IMR-90 (cell line): ENCODE data around the gene PATE1. TPM values are rescaled to one million over a fixed set of nuclear protein-coding genes. Genes with fewer than 3 reads are reported as not detected.
"Not testable (repeated sequence)": the region's sequence is repeated elsewhere in the genome, so short reads cannot be mapped to it uniquely, and the experiment has no call there.

Experiments
- ATAC-seq: fragments of 200-7000 bp; cut with Tn5 transposase; 2 replicates; pipeline ENCODE4 v1.9.1; 2020; ENCODE audit warnings: low read depth, mild to moderate bottlenecking, moderate library complexity
- BruUV-seq: library from RNA; stranded (reverse); fragments of 400-500 nt; replicated peaks from 2 replicates; lab custom pipeline; 2021; lab: Mats Ljungman, UMichigan
- CTCF ChIA-PET: fragments of 300-600 bp; formaldehyde crosslinking; extraction: SDS; loops from one replicate; lab custom pipeline; 2021; ENCODE audit warnings: antibody characterized with exemption; lab: Yijun Ruan, JAX
- POLR2A ChIA-PET: fragments of 300-600 bp; sonication (Branson Sonifier 250); formaldehyde crosslinking; loops from one replicate; lab custom pipeline; 2022; ENCODE audit warnings: antibody characterized with exemption; ENCODE audit not compliant: unreplicated experiment; lab: Charles Lee
- DNase-seq: peaks from one replicate; pipeline ENCODE4 v3.0.0; 2013
- H2AFZ ChIP-seq: replicated peaks from 2 replicates; pipeline ENCODE3; 2013; ENCODE audit warnings: low read length, mild to moderate bottlenecking; ENCODE audit not compliant: poor library complexity
- H2AK5ac ChIP-seq: 2 replicates; pipeline ENCODE4 v1.6.1; 2013; ENCODE audit warnings: low read depth, low read length, inconsistent platforms
- H2AK9ac ChIP-seq: replicated peaks from 2 replicates; pipeline ENCODE3; 2013; ENCODE audit warnings: mild to moderate bottlenecking, low read depth, low read length, moderate library complexity; ENCODE audit not compliant: poor library complexity
- H2BK120ac ChIP-seq: 2 replicates; pipeline ENCODE4 v1.6.1; 2013; ENCODE audit warnings: low read depth, low read length, inconsistent platforms
- H2BK15ac ChIP-seq: 3 replicates; pipeline ENCODE4 v1.6.1; 2013; ENCODE audit warnings: low read depth, low read length, inconsistent platforms
- H2BK20ac ChIP-seq: 2 replicates; pipeline ENCODE4 v1.6.1; 2013; ENCODE audit warnings: low read depth, mild to moderate bottlenecking, inconsistent platforms, low read length, moderate library complexity
- H2BK5ac ChIP-seq: 2 replicates; pipeline ENCODE4 v1.6.1; 2013; ENCODE audit warnings: mild to moderate bottlenecking, low read depth, low read length, inconsistent platforms; ENCODE audit not compliant: poor library complexity, severe bottlenecking
- H3K14ac ChIP-seq: replicated peaks from 2 replicates; pipeline ENCODE4 v1.6.1; 2013; ENCODE audit warnings: low read depth, low read length, inconsistent platforms
- H3K18ac ChIP-seq: 2 replicates; pipeline ENCODE4 v1.6.1; 2013; ENCODE audit warnings: low read depth, low read length, control low read depth
- H3K23ac ChIP-seq: 2 replicates; pipeline ENCODE4 v1.6.1; 2013; ENCODE audit warnings: low read depth, low read length, inconsistent platforms
- H3K27ac ChIP-seq: 2 replicates; pipeline ENCODE4 v1.5.1; 2013; ENCODE audit warnings: mild to moderate bottlenecking, control low read depth, low read length; ENCODE audit not compliant: insufficient read depth
- H3K27me3 ChIP-seq: 2 replicates; pipeline ENCODE4 v1.6.1; 2013; ENCODE audit warnings: low read length; ENCODE audit not compliant: control insufficient read depth, insufficient read depth
- H3K36me3 ChIP-seq: 2 replicates; pipeline ENCODE4 v1.6.1; 2013; ENCODE audit warnings: low read length, mixed read lengths; ENCODE audit not compliant: control insufficient read depth, insufficient read depth
- H3K4ac ChIP-seq: 2 replicates; pipeline ENCODE4 v1.6.1; 2013; ENCODE audit warnings: low read depth, low read length, inconsistent platforms
- H3K4me1 ChIP-seq: 2 replicates; pipeline ENCODE4 v1.6.1; 2013; ENCODE audit warnings: low read length, mixed read lengths; ENCODE audit not compliant: control insufficient read depth, insufficient read depth
- H3K4me2 ChIP-seq: 2 replicates; pipeline ENCODE4 v1.6.1; 2013; ENCODE audit warnings: low read depth, mild to moderate bottlenecking, control low read depth, low read length, moderate library complexity
- H3K4me3 ChIP-seq: 2 replicates; pipeline ENCODE4 v1.5.1; 2013; ENCODE audit warnings: low read depth, mild to moderate bottlenecking, control low read depth, low read length, moderate library complexity; ENCODE audit not compliant: insufficient read depth
- H3K56ac ChIP-seq: 2 replicates; pipeline ENCODE4 v1.6.1; 2013; ENCODE audit warnings: low read length, inconsistent platforms; ENCODE audit not compliant: insufficient read depth; ENCODE audit errors: extremely low read depth
- H3K79me1 ChIP-seq, 2 experiments: 2 replicates each; pipeline ENCODE4 v1.6.1; 2013; ENCODE audit warnings: low read length in 2 of 2, inconsistent platforms in 1 of 2, low read depth in 1 of 2
- H3K9ac ChIP-seq: 2 replicates; pipeline ENCODE4 v1.6.1; 2013; ENCODE audit warnings: low read depth, low read length, control low read depth
- H3K9me1 ChIP-seq: 2 replicates; pipeline ENCODE4 v1.6.1; 2013; ENCODE audit warnings: low read length, inconsistent platforms; ENCODE audit not compliant: insufficient read depth
- H3K9me3 ChIP-seq: 2 replicates; pipeline ENCODE4 v1.6.1; 2013; ENCODE audit warnings: low read length; ENCODE audit not compliant: control insufficient read depth, insufficient read depth
- H4K20me1 ChIP-seq: 2 replicates; pipeline ENCODE4 v1.6.1; 2013; ENCODE audit warnings: low read length, inconsistent platforms; ENCODE audit not compliant: insufficient read depth
- H4K5ac ChIP-seq: 2 replicates; pipeline ENCODE4 v1.6.1; 2013; ENCODE audit warnings: mild to moderate bottlenecking, low read depth, low read length, control low read depth
- H4K8ac ChIP-seq, 2 experiments: 2 replicates each; pipeline ENCODE4 v1.6.1; 2013; ENCODE audit warnings: low read depth in 2 of 2, low read length in 2 of 2, control low read depth in 1 of 2, inconsistent platforms in 1 of 2
- H4K91ac ChIP-seq: 2 replicates; pipeline ENCODE4 v1.6.1; 2013; ENCODE audit warnings: low read depth, low read length, inconsistent platforms; ENCODE audit not compliant: insufficient read depth
- CEBPB ChIP-seq: IDR thresholded peaks from 2 replicates; pipeline ENCODE4 v1.6.1; 2012; ENCODE audit warnings: low read depth, low read length, improper control_type of control experiment
- WGBS, 2 experiments: methylation state at CpG; one replicate each; pipeline versions ENCODE4 v1.1.5 to v1.1.7; 2013; ENCODE audit warnings: missing lambda C conversion rate in 2 of 2; ENCODE audit not compliant: insufficient read length in 1 of 2; ENCODE audit errors: extremely low coverage in 2 of 2; 5-methylcytosine and 5-hydroxymethylcytosine counted together
- dilution Hi-C: fragments of 300-500 bp; cut with HindIII; formaldehyde crosslinking; loops from one replicate; pipeline ENCODE4 v1.14.3; 2018; ENCODE audit warnings: low sequenced_read_pairs; ENCODE audit not compliant: unreplicated experiment
- in situ Hi-C: fragments of 300-500 bp; cut with MboI; formaldehyde crosslinking; loops from 3 replicates; pipeline ENCODE4 v1.14.3; 2019; ENCODE audit warnings: low sequenced_read_pairs, inconsistent platforms, mixed read lengths
- intact Hi-C: fragments of 100-400 bp; cut with micrococcal nuclease; formaldehyde crosslinking; loops from 2 replicates; pipeline ENCODE4 v1.10.0; 2022
- polyA plus RNA-seq, 3 experiments: library from polyadenylated mRNA; depleted of rRNA; stranded (reverse); fragments of >200 nt; gene quantifications; 2 replicates each; pipeline ENCODE4 v1.2.3, GENCODE V29; 2012; ENCODE audit warnings: low replicate concordance in 1 of 3
- total RNA-seq: library from RNA; depleted of rRNA; stranded (reverse); fragments of >200 nt; gene quantifications from 2 replicates; pipeline ENCODE4 v1.2.3, GENCODE V29; 2012

The PATE1 gene
- total and polyA plus RNA-seq, 2 of the 4 experiments (the other 2 are of a cell fraction): not detected

DNA sequence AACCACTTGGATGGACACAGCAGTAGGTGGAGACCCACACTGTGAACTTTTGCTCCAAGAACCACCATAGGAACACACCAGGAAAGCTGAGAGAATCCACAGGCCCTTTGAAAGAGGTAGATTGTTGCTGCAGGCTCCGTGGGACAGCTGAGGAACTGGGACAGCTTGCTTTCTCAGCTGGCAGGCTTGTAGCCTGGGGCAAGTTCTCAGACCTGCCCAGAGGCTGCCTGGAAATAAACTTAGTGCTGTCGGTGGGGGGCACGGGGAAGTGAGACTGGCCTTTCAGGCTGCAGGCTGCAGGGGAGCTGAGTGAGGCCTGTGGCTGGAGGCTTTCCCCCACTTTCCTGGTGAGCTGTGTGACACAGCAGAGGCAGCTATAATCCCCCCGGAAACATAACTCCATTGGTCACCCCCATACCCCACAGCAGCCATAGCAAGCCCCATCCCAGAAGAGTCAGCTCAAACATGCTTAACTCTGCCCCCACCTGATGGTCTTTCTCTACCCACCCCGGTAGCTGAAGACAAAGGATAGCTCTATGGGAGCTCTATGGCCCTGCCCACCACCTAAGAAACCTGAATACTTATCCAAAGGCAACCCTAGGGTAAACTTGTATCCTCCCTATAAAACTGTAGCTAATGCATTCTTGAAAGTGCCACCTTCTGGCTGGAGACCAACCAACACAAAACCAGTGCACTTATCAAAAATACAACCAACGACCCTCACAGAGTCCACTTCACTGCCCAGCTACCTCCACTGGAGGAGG is 44.0 kb upstream of the PATE1 start (continued):
- TF ChIP-seq CEBPB: no peak

GRCh38 chr11:125704686-125705085 is 41.4 kb upstream of the PATE1 start:
- H3K14ac ChIP-seq, H3K9me3 ChIP-seq, H3K56ac ChIP-seq, H2BK120ac ChIP-seq, H3K9me1 ChIP-seq, H3K4ac ChIP-seq, H2BK20ac ChIP-seq, POLR2A ChIA-PET, CTCF ChIA-PET, H3K4me2 ChIP-seq, H3K18ac ChIP-seq, in situ Hi-C loops, H2AK9ac ChIP-seq, BruUV-seq, H3K4me3 ChIP-seq, H2AK5ac ChIP-seq, intact Hi-C loops, H3K9ac ChIP-seq, ATAC-seq, H3K27ac ChIP-seq, H4K5ac ChIP-seq, dilution Hi-C loops, H3K4me1 ChIP-seq, H2BK15ac ChIP-seq, DNase-seq, H3K23ac ChIP-seq, H3K27me3 ChIP-seq, H4K8ac ChIP-seq, H3K79me1 ChIP-seq, H4K91ac ChIP-seq, H3K36me3 ChIP-seq, H2BK5ac ChIP-seq, H4K20me1 ChIP-seq, H2AFZ ChIP-seq: not testable (repeated sequence)
- WGBS, 2 experiments: 89% methylated on average over 5 of the region's 24 CpGs; no CpG with 5 or more reads in 1 of the 2 experiments
